Rectal smooth muscle tissue (tissue), 1 donor: Measurements from ENCODE around the gene RHEB.
A peak's percentile ranks its signal among the peaks of the same experiment; 100 is the strongest.
"Not testable (repeated sequence)": the region's sequence is repeated elsewhere in the genome, so short reads cannot be mapped to it uniquely, and the experiment has no call there.

Source experiments
- H3K27ac ChIP-seq: one replicate; pipeline ENCODE4 v1.7.0; 2013; ENCODE audit warnings: low read depth, low read length, inconsistent platforms
- H3K27me3 ChIP-seq: one replicate; pipeline ENCODE4 v1.7.0; 2013; ENCODE audit warnings: low read length; ENCODE audit not compliant: control insufficient read depth, insufficient read depth
- H3K36me3 ChIP-seq: one replicate; pipeline ENCODE4 v1.7.0; 2013; ENCODE audit warnings: low read length; ENCODE audit not compliant: control insufficient read depth, insufficient read depth
- H3K4me1 ChIP-seq: one replicate; pipeline ENCODE4 v1.7.0; 2013; ENCODE audit warnings: low read length; ENCODE audit not compliant: control insufficient read depth, insufficient read depth
- H3K4me3 ChIP-seq: one replicate; pipeline ENCODE4 v1.7.0; 2013; ENCODE audit warnings: low read length
- H3K9ac ChIP-seq: one replicate; pipeline ENCODE4 v1.7.0; 2013; ENCODE audit warnings: low read length

Gene RHEB

DNA sequence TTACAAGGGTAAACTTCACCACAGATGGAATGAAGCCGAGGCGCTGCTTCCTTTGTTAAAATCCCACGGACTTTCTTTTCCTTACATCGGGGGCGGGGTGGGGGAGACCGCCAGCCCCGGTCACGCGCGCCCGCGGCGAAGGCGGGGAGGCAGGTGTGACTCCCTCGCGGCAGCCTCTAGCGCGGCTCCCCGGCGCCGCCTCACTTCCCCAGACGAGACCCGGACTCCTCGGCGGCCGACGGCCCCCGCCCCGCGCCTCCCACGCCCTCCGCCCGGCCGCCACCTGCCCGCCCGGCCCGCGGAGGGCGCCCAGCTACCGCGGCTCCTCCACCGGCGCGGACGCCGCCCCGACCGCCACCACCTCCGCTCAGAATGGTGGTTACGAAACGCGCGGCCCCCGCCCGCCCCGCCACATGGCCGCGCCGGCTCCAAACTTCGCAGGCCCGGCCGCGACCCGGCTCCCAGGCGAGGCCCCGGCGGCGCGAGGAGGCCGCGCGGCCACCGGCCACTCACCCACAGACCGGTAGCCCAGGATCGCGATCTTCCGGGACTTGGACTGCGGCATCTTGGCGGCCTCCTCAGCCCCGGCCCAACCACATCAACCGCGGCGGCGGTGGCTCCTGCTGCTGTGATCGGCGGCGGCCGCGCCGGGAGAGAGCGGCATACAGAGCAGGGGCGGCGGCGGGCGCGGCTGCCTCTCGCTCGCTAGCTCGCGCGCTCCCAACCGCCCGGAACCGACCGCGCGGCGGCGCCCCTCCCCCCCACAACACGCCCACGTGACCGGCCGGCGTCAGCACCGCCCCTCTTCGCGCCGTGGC, 539 bp downstream of the RHEB start:
- Histone ChIP-seq H3K27ac (peak overlapping the region; percentile 97), H3K4me1 (peaks cover 10% of the 10 kb centered on the region)
- not testable (repeated sequence) for H3K27me3 ChIP-seq

DNA sequence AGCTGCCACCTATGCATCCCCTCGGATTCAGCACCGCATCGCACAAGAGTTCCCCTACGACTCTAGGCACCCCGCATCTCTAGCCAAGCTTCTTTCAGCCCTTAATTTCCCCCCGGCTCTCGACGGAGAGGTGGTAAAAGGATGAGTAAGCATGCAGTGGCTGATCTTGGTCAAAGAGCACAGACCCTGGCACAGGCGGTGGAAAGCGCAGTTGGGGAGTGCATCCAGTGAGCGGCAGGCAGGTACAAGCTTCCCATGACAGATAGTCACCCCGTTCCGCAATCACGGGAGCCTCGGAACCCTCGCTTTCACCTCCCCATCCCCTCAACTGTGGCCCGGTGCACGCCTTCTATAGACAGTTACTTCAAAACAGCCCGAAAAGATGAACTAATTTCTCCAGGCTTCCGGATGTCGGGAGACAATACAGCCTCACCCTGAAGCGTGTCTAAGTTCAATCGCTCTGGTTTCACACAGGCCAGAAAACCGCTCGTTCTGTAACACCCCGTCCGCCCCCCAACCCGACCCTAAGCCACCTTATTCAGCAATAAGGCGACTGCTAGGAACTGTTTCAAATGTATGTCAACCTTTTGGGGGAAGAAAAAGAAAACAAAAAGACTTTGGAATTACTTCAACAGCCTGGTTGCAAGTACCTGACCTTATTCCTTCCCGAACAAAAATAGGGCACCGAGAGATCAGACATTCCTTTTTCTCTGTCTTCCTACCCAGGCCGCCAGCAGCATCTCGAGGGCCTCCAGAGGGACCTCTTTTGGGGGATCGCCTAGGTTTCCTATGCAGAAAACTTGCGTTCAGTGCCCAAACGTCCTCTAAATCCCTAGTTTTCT, 1.4 kb downstream of the RHEB start:
- peak overlapping the region; percentile 51 for H3K9ac ChIP-seq
- H3K4me1 ChIP-seq, result peaks cover 10% of the 10 kb centered on the region
- H3K4me3 ChIP-seq, result peak overlapping the region; percentile 71
- peak overlapping the region; percentile 97 for H3K27ac ChIP-seq
- no peaks in the 10 kb centered on the region for H3K27me3 ChIP-seq
- H3K36me3 ChIP-seq, result no peaks in the 10 kb centered on the region

More for the DNA sequence above, 539 bp downstream of the RHEB start:
- peak overlapping the region; percentile 71 for H3K4me3 ChIP-seq
- H3K36me3 ChIP-seq, result not testable (repeated sequence)
- peak overlapping the region; percentile 59 for H3K9ac ChIP-seq

DNA sequence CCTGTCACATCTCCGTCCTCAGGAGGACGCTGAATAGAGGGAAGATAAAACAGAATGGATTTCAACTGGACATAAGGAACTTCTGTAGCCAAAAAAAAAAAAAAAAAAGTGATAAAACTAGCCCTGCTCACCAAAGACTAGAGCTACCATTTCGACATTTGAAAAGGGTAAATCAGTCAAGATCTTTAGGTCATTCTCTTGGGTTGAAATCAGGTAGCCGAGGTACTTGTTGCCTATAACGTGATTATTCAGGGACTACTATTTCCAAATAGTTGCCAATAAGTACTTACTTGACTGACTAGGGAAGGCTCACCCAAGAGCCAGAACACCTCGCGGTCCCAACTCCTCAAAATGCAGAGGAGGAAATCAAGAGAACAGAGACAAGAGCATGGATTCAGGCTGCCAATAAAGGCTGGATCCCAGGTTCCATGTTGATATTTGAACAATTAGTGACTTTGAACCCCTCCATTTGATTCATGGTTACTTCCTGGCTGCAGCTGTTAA, 2.0 kb downstream of the RHEB start:
- Histone ChIP-seq H3K27me3 (no peaks in the 10 kb centered on the region), H3K36me3 (no peaks in the 10 kb centered on the region), H3K4me1 (peaks cover 10% of the 10 kb centered on the region), H3K4me3 (peak overlapping the region; percentile 71), H3K9ac (no peak overlapping the region), H3K27ac (peak overlapping the region; percentile 97)

DNA sequence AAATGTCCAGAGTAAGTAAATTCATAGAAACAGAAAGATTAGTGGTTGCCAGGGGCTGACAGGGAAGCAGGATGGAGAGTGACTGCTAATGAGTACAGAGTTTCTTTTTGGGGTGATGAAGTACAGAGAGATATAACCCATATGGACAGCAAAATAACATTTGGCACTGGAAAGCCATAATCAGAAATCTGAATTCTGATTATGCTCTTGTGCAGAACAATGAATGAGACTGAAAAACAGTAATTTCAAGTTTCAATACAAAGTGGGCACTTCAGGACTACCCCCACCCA, 4.5 kb downstream of the RHEB start:
- Histone ChIP-seq H3K9ac (no peak overlapping the region), H3K36me3 (no peaks in the 10 kb centered on the region), H3K4me3 (no peak overlapping the region), H3K27ac (no peak overlapping the region), H3K4me1 (peaks cover 10% of the 10 kb centered on the region), H3K27me3 (no peaks in the 10 kb centered on the region)

DNA sequence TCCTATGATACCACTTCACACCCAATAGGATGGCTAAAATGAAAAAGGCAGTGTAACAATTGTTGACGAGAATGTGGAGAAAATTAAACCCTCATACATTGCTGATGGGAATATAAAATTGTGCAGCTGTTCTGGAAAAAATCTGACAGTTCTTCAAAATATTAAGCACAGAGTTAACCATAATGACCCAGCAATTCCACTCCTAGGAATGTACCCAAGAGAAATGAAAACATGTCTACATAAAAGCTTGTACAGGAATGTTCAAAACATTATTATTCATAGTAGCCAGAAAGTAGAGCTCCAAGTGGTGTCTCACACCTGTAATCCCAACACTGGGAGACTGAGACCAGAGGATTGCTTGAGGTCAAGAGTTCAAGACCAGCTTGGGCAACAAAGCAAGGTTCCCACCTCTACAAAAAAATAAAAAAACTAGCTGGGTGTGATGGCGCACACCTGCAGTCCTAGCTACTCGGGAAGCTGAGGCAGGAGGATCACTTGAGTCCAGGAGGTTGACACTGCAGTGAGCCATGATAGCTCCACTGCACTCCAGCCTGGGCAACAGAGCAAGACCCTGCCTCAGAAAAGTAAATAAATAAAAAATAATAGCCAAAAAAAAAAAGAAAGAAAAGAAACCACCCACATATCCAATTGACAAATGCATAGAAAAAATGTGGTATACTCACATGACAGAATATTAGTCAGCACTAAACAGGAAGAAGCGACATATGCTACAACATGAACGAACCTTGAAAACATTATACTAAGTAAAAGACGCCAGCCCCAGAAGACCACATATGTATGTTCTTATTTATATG, 5.0 kb downstream of the RHEB start:
- no peak overlapping the region for H3K9ac ChIP-seq
- peaks cover 10% of the 10 kb centered on the region for H3K4me1 ChIP-seq
- H3K4me3 ChIP-seq, result no peak overlapping the region
- H3K27ac ChIP-seq, result no peak overlapping the region
- H3K36me3 ChIP-seq, result no peaks in the 10 kb centered on the region
- no peaks in the 10 kb centered on the region for H3K27me3 ChIP-seq

DNA sequence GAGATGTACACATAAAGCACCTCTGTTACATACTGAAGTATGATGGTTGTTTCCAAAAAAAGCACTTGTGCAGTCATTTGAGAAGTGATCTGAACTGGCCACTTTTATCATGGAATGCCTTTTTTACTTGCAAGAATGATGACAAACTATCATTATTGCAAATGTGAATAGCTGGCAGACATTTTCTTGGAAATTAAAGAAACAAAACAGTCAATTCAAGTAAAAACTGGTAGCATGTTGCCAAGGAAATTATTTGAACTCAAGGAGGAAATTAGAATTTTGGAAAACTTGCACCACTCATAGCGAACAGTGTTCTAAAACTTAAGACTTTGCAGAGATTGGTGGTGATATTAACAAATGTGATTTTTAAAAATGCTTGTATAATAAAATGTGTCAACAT, 6.6 kb downstream of the RHEB start:
- Histone ChIP-seq H3K27ac (no peak overlapping the region), H3K4me3 (no peak overlapping the region), H3K9ac (no peak overlapping the region), H3K27me3 (no peaks in the 10 kb centered on the region), H3K36me3 (no peaks in the 10 kb centered on the region), H3K4me1 (peaks cover 16% of the 10 kb centered on the region)

DNA sequence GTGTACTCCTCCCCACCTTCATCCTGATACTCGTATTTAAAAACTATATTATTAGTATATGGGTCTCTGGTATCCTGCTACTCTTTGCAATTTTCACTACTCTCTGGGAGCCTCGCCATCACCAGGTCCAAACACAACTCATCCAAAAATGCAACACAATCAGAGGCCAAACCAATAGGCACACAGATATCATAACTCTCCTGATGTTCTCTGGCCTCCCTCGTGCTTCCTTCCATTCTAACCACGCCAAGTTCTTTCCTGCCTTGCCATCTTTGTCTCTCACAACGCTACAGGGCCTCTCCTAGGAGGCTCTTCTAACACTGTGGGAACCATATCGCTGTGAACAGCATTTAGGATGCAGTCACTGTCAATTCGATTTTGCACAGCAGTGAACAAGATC, 7.3 kb downstream of the RHEB start:
- Histone ChIP-seq H3K27me3 (no peaks in the 10 kb centered on the region), H3K27ac (no peak overlapping the region), H3K9ac (no peak overlapping the region), H3K4me1 (peaks cover 10% of the 10 kb centered on the region), H3K36me3 (no peaks in the 10 kb centered on the region), H3K4me3 (no peak overlapping the region)

DNA sequence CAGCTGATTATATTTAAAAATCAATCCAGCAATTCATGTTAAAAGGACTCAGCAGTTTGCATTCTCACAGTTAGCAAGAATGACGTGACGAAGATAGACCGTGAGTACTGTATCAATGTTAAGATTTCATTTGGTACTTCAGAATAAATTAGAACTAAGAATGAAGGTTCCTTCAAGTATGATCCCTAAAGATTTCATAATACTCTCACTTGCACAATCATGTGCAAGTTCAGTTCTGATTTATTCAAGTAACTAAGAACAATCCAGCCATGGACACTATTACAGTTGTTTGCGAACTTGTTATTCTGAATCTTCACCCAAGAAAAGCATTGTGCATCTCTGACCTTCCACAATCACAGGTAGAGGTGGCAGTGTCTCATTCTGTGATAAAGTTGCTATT, 7.7 kb downstream of the RHEB start:
- Histone ChIP-seq H3K27me3 (no peaks in the 10 kb centered on the region), H3K4me3 (no peak overlapping the region), H3K4me1 (peaks cover 13% of the 10 kb centered on the region), H3K9ac (no peak overlapping the region), H3K27ac (no peak overlapping the region), H3K36me3 (no peaks in the 10 kb centered on the region)

DNA sequence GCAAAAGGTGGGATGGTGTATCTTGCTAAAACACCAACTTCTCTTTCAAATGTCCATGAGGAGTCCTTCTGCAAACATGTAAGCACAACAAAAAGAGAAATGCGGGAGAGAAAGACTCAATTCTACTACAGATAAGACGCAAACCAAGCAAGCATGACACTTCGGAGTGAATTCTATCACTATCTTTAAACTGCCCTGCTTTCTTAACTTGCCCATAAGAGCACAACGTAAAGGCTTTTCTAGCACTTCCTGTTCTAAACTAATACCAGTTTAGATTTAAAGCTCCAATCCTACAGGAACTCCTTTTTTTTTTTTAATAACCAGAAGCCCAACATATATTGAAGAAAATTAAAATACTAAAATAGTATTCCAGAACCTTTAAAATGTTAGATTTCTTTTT, 8.4 kb downstream of the RHEB start:
- no peaks in the 10 kb centered on the region for H3K36me3 ChIP-seq
- H3K9ac ChIP-seq, result no peak overlapping the region
- H3K27ac ChIP-seq, result no peak overlapping the region
- H3K27me3 ChIP-seq, result no peaks in the 10 kb centered on the region
- no peak overlapping the region for H3K4me3 ChIP-seq
- H3K4me1 ChIP-seq, result peaks cover 18% of the 10 kb centered on the region

DNA sequence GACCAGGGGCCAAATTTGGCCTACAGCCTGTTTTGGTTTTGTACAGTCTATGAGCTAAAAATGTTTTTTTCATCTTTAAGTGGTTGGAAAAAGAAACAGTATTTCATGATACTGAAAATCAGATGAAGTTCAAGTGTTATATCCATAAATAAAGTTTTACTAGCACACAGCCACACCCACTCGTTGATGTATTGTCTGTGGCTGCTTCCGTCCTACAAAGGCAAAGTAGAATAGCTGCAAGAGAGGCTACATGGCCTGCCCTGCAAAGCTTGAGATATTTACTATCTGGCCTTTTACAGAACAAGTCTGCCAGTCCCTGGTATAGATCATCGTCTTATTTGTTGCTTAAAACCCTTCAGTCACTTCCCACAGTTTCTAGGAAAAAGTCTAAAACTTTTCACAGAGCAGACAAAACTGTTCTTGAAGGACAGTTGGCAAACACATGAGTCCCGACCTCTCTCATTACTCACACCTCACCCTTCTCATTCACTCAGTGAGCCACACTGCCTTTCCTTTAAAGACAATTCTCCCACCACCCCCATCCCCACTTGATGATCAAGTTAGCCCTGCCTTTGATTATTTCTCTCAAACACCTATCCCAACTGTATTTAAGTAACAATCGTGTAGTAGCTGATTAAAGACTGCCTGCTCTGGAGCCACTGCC, 9.9 kb downstream of the RHEB start:
- no peaks in the 10 kb centered on the region for H3K36me3 ChIP-seq
- H3K4me3 ChIP-seq, result no peak overlapping the region
- H3K27me3 ChIP-seq, result no peaks in the 10 kb centered on the region
- no peak overlapping the region for H3K9ac ChIP-seq
- peak overlapping the region; percentile 4 for H3K27ac ChIP-seq
- peaks cover 15% of the 10 kb centered on the region for H3K4me1 ChIP-seq

DNA sequence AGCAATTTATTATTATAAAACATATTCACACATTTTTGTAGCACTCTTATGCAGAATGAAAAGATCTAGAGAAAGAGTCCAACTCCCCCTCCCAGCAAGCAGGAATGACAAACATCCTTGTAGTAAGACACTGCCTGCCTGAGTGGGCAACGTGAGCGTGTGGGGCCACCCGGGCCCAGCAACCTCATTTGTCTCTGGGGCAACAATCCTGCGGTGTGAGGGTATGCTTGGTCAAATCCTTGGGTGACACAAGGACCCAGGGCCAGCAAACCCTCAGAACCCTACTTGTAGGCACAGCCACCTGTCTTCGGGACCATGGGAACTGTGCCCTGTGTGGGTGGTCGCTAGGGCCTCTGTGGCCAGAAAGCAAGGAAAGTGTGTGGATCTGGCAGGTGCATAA, 10.7 kb downstream of the RHEB start:
- Histone ChIP-seq H3K36me3 (no peaks in the 10 kb centered on the region), H3K27me3 (no peaks in the 10 kb centered on the region), H3K27ac (peak overlapping the region; percentile 33), H3K9ac (no peak overlapping the region), H3K4me1 (peaks cover 17% of the 10 kb centered on the region), H3K4me3 (no peak overlapping the region)

DNA sequence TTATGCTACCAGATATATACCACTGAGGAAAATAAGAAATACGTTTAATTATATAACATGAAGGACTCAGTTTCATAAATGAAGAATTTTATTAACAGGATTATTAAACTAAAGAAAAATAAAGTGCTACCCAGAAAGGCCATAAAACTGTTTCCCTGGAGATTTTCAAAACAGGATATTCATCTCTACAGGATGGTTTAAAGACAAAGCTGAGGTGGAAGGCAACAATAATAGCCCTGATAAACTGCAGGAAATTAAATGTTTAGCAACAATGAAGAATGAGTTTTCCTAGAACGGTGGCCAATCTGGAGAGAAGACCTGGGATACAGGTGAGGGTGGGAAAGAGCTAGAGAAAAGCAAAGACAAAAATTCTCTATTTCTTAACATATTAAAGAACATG, 11.9 kb downstream of the RHEB start:
- peaks cover 18% of the 10 kb centered on the region for H3K4me1 ChIP-seq
- no peaks in the 10 kb centered on the region for H3K36me3 ChIP-seq
- H3K27ac ChIP-seq, result no peak overlapping the region

More for the DNA sequence above, 11.9 kb downstream of the RHEB start:
- H3K4me3 ChIP-seq, result no peak overlapping the region
- no peak overlapping the region for H3K9ac ChIP-seq
- no peaks in the 10 kb centered on the region for H3K27me3 ChIP-seq
